Large intestine (tissue), 3 donors: ENCODE measurements around the gene ZNF622. TPM values are rescaled to one million over a fixed set of nuclear protein-coding genes. Genes with fewer than 3 reads are reported as not detected.

Source experiments
- DNase-seq, 2 donors: peaks; one replicate each; pipeline versions ENCODE4 v3.0.0 to v3.0.0-alpha.2; 2013
- H3K27ac ChIP-seq: one replicate; pipeline ENCODE4 v1.5.1; 2013; ENCODE audit warnings: low read length
- H3K27me3 ChIP-seq: 2 replicates; pipeline ENCODE4 v1.6.1; 2013; ENCODE audit warnings: low read length; ENCODE audit not compliant: control insufficient read depth, insufficient read depth
- H3K36me3 ChIP-seq: 2 replicates; pipeline ENCODE4 v1.6.1; 2013; ENCODE audit warnings: low read length; ENCODE audit not compliant: control insufficient read depth, insufficient read depth
- H3K4me1 ChIP-seq: one replicate; pipeline ENCODE4 v1.6.1; 2013; ENCODE audit warnings: low read length; ENCODE audit not compliant: control insufficient read depth, insufficient read depth
- H3K4me3 ChIP-seq: one replicate; pipeline ENCODE4 v1.5.1; 2013; ENCODE audit warnings: low read length
- H3K9me3 ChIP-seq: one replicate; pipeline ENCODE4 v1.6.1; 2013; ENCODE audit warnings: mild to moderate bottlenecking, low read depth, low read length, moderate library complexity; ENCODE audit not compliant: control insufficient read depth
- WGBS: methylation state at CpG from one replicate; pipeline ENCODE4 v1.1.5; 2013; ENCODE audit warnings: low lambda C conversion rate; ENCODE audit not compliant: insufficient coverage; 5-methylcytosine and 5-hydroxymethylcytosine counted together
- polyA plus RNA-seq: library from polyadenylated mRNA; unstranded; fragments of 120-200 nt; gene quantifications from one replicate; pipeline ENCODE4 v1.2.1, GENCODE V29; 2013

ZNF622 gene
- polyA plus RNA-seq, 1 donor: 32.1 TPM

DNA sequence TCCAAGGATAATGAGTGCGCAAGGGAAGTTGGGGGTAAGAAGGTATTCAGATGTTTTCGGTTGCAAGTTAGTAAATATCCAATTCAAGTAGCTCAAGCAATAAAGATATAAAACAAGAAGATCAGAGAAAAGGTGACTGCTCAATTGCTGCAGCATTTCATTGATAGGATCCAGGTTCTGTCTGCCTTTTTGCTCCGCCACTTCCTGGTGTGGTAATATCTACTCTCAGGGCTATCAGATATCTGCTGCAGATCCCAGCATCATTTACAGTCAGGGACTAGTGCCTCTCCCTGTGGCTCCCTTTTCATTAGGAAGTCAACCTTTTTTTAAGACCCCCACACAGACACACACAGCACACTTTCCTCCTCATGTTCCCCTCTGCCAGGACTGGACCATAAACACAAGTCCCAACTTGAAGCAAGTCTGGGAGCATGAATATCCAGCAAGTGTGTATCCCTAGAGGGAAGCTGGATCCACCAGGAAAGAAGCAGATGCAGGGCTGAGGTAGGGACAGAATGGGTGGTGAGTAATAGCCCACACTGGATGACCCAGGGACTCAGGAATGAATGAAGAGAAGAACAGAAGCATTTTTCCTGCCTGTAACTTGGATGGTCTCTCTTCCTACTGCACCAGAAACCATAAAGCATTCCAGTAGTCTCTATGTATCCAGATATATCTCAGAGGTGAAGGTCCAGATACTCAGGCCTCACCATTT, 53.7 kb downstream of the ZNF622 start:
- WGBS: no CpG with 5 or more reads among the region's 3 CpGs
- no peak for DNase-seq
- Histone ChIP-seq H3K36me3 (no peaks in the 10 kb centered on the region), H3K9me3 (no peaks in the 10 kb centered on the region), H3K27me3 (no peaks in the 10 kb centered on the region), H3K4me3 (no peak overlapping the region), H3K4me1 (no peaks in the 10 kb centered on the region), H3K27ac (no peak overlapping the region)

DNA sequence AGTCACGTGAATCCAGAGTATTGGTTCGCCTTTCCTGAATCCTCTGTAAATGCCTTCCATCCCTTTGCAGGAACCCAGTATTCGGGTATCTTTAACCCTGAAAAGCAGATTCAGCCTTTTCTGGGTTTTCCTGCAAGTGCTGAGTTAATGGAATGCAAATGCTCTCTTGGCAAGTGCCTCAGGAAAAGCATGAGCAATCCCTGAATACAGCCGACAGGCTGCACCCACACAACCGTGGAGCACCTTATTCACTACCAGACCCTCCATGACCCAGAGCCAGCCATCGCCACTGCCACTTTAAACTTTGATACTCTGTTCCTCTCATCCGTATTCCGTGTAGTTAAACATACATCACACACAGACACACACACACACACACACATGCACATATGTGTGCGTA, 54.4 kb downstream of the ZNF622 start:
- no peaks in the 10 kb centered on the region for H3K4me1 ChIP-seq
- H3K36me3 ChIP-seq: no peaks in the 10 kb centered on the region
- no peak overlapping the region for H3K27ac ChIP-seq
- WGBS: no CpG with 5 or more reads among the region's 9 CpGs
- H3K9me3 ChIP-seq: no peaks in the 10 kb centered on the region
- DNase-seq: no peak
- H3K4me3 ChIP-seq: no peak overlapping the region
- H3K27me3 ChIP-seq: no peaks in the 10 kb centered on the region

DNA sequence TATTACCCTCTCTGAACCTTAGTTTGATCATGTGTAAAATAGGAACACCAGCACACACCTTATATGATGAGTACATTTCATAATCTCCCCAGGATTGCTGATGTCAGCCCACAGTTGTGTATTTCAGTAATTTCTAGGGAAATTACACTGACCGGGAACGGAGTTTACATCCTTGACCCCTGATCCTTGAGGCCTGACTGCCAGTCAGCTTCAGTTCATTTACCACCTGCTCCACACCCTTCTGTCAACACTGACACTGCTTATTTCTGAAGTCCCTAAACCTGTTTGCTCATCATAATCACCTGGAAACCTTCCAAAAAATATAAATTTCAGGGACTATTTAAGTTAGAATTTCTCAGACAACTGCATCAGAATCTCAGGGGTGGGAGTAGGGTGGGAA, 55.3 kb downstream of the ZNF622 start:
- Histone ChIP-seq H3K4me3 (no peak overlapping the region), H3K27me3 (no peaks in the 10 kb centered on the region), H3K27ac (no peak overlapping the region), H3K9me3 (no peaks in the 10 kb centered on the region), H3K36me3 (no peaks in the 10 kb centered on the region), H3K4me1 (no peaks in the 10 kb centered on the region)
- WGBS: 20% methylated on average over 1 of the region's 2 CpGs
- peak; percentile 29 to 33 for DNase-seq

DNA sequence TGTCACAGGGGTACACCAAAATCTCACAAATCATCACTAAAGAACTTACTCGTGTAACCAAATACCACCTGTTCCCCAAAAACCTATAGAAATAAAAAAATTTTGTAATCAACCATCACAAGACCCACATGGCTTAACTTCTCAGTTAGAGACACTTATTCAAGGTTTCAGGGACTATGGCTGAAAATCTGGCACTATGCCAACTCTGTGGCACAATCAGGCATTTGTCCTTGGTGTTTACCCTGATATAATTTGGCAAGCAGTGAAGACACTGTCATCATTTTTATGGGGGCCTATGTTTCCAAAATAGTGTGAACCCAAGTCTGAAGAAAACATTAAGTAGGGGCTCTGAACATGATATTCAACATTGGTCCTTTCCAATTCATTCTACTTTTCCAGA, 59.0 kb downstream of the ZNF622 start:
- H3K27me3 ChIP-seq: no peaks in the 10 kb centered on the region
- H3K27ac ChIP-seq: no peak overlapping the region
- DNase-seq: no peak
- H3K36me3 ChIP-seq: no peaks in the 10 kb centered on the region
- no peak overlapping the region for H3K4me3 ChIP-seq
- no peaks in the 10 kb centered on the region for H3K9me3 ChIP-seq
- WGBS: no CpG with 5 or more reads among the region's 1 CpG
- no peaks in the 10 kb centered on the region for H3K4me1 ChIP-seq

DNA sequence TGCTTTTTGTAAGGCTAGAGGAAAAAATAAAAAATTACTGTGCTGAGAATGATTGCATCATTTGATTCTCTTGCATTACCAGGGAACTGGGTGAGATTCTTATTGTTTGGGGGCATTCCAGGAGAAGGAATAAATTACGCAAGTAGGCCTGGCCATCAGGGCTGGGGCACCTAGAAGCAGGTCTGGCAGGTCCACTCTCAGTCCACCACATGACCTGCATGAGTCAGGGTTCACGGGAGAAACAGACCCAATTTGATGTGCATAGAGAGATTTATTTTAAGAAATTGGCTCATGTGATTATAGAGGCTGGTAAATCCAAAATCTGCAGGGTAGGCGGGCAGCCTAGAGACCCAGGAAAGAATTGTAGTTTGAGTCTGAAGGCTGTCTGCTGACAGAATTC, 59.6 kb downstream of the ZNF622 start:
- WGBS: 100% methylated on average over 1 of the region's 3 CpGs

More for the DNA sequence above, 59.6 kb downstream of the ZNF622 start:
- Histone ChIP-seq H3K4me1 (no peaks in the 10 kb centered on the region), H3K4me3 (no peak overlapping the region), H3K27ac (no peak overlapping the region), H3K27me3 (no peaks in the 10 kb centered on the region), H3K9me3 (no peaks in the 10 kb centered on the region), H3K36me3 (no peaks in the 10 kb centered on the region)
- DNase-seq: no peak

Other genes starting within 250 kb of the ZNF622 start
- gene RETREG1, start 151.2 kb upstream of the ZNF622 start, polyA plus RNA-seq: 27.0 TPM